HG02571 (cell line): Measurements from ENCODE around the gene LMOD1.
"Not testable (repeated sequence)": the region's sequence is repeated elsewhere in the genome, so short reads cannot be mapped to it uniquely, and the experiment has no call there.

Experiments
- ATAC-seq: cut with Tn5 transposase; IDR thresholded peaks from one replicate; pipeline ENCODE4 v1.9.1; 2021; ENCODE audit warnings: mild to moderate bottlenecking, moderate library complexity; ENCODE audit not compliant: unreplicated experiment

LMOD1 gene

DNA sequence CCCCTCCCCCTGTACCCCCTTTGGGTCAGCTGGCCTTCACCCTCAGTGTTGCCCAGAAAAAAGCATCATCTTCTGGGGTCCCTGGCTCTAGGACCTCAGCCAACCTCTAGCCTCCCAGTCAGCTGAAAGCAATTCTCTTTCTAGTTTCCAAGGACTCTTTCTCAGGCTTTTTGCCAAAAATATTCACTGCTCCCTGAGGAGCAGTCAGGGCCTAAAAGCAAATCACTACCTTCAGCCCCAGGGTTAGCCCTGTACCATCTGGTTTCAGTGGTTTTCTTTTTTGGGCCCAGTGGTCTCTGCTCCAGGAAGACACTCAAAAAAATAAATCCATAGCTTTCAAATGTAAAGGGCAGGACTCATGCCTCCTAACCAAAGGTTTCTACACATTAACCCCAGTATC is 3.1 kb upstream of the LMOD1 start:
- ATAC-seq, result no peak

DNA sequence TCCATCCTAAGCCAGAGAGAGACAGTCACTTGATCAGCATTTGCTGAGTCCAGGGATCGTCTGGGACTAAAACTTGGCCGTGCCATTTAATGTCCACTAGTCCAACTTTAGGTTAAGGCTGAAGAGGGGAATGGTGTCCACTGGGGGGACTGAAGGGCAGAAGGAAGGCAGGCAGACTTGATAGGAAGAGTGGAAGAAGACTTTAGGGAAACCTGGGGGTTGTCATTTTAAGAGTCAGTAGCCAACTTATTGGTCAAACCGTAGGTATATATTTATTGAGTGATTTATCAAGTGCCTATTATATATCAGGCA is 1.3 kb upstream of the LMOD1 start:
- no peak for ATAC-seq

DNA sequence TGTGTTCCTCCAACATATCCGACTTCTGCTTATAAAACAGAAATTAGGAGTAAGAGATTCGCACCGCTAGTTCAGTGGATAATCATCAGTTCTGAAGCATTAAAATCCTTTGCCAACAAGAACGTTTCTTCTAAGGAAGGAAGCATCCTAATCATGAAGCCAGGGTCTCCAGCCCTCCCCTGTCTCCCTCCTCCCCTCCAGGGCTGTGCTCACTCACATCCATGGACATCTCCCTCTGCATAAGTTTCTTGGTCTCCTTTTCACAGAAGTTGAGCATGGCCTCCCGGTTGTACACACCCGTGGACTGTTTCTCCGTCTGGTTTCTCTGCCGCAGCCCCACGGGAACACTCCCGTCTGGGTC is 505 bp downstream of the LMOD1 start:
- no peak for ATAC-seq

DNA sequence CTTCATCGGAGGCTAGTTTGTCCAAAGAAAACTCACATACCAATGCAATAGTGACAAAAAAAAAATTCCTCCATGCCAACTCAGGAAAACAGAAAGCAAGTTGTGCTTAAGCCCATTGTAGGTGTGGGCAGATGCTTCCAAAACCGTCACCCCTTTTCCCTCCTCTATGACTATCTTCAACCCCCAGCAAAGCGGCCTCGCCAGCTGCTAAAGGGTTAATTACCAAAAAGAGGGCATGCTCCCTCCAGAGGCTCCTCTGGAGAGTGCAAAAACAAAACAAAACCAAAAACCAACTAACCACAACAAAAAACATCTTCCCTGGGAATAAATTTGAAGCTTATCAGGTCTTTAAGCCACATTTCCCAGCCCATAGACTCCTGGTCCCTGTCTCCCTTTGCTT is 1.2 kb downstream of the LMOD1 start:
- no peak for ATAC-seq

DNA sequence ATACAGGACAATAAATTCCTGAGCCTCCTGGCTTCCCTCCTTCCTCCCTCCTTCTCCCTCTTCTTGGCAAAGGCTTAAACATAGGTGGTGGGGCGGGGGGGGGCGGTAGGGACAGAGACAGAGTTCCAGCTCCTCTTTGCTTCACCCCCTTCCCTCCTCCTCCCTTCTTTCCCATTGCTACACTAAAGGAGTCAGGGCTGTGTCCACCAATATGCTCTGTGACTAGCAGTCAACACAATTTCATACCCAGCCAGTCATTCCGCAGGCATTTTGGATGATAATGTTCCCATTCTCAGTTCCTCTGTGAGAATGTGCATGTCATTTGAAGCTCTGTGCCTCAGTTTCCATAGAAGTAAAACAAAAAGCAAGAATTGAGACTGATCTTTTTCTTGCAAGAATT is 1.7 kb downstream of the LMOD1 start:
- no peak for ATAC-seq

DNA sequence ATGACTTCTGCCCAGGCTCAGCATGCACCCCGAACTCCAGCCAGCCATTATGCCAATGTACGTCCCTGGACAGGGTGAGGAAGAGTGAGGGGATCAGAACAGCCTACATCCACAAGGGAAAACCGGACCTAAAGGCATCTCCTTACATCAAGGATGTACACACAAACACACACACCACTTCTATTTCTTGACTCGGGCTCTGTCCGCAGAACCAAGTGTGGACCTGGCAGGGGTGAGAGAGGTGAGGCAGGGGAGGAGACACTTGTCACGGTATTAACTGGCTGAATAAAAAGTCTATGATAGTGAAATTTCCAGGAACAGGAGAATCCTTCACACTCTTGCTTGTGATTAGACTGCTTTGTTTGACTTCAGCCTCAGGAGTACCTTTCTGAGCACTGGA is 2.3 kb downstream of the LMOD1 start:
- ATAC-seq, result no peak

DNA sequence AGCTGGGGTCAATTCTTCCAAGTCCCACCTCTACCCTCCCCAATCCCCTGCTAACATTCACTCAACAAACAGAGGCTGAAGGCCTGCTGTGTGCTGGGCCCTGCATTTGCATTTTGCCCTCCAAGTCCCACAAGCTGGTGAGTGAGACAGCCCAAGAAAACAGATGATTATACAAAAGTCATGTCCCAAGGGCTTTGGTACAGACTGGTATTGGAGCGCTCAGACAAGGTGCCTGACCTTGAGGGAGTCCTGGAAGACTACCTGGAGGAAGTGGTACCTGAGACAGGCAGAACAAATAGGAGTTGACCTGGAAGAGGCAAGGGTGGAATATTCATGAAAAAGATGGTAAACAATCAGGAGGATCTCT is 4.2 kb downstream of the LMOD1 start:
- ATAC-seq, result no peak

DNA sequence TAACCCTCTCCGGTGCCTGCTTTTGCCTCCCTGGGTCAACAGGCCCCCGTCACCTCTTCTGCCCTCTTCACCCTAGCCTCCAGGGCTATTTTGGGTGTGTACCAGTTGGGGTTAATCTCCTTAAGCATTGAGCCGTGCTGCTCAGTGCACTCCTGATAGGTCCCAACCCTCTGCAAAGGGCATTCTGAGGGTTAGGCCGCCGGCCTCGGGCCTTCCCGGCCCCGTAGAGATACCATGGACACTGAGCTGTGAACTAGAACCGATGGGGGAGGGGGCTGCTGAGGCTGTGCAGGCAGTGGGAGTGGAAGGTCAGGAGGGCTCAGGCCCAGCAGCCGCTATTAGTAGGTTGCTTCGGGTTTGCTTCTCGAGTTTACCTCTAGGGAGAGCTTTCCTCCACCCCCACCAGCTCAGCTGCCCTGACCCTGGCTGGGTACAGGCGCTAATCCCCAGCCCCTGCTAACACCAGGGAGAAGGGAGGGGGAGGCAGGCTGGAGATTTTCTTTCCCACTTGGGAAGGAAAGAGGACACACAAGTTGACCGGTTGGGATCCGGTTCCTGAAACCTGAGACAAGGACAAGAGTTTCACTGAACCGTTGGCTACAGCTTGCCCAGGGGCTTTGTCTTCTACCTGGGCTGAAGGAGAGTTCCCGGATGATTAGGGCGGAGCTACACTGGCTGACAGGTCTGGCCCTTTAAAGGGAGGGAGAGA is 4.8 kb downstream of the LMOD1 start:
- no peak for ATAC-seq

DNA sequence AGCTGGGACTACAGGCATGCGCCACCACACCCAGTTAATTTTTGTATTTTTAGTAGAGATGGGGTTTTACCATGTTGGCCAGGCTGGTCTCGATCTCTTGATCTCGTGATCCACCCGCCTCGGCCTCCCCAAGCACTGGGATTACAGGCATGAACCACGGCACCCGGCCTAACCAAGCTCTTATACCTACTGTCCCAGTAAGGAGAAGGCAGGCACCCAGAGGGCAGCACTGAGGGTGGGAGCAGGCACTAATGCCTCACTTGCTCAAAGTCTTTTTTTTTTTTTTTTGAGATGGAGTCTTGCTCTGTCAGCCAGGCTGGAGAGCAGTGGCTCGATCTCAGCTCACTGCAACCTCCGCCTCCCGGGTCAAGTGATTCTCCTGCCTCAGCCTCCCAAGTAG is 6.0 kb downstream of the LMOD1 start:
- not testable (repeated sequence) for ATAC-seq

DNA sequence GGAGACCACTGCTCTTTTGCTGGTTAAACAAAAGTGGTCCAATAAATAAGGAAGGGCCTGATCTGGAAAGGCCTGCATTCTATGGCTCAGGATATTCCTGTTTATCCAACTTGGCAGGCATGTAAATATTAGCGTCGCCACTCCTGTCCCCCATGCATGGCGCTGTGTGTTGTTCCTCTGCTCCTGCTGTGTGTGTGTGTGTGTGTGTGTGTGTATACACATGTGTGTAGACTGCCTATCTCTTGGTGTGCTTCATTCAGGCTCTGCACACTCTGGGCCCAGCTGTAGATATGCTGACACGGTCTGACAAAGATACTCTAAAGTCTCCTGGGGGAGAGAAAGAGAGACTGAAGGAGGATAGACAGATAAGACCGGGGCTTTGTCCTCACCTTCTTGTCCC is 6.8 kb downstream of the LMOD1 start:
- no peak for ATAC-seq

DNA sequence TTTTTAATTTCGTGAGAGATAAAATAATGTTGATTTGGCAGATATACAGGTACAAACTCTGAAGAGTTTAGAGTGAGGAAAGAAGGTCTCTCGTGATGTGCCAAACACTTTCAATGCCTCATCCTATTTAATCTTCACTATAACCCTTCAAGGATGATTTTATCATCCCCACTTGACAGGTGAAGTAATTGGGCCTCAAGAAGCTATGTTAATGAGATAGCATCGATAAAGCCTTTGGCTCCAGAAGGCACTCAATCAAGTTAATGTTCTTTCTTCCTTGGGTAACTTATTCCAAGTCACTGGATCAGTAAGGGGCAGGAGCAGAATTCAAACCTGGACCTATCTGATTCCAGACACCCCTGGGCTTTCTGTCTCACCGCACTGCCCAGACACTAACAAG is 7.2 kb downstream of the LMOD1 start:
- ATAC-seq, result no peak

DNA sequence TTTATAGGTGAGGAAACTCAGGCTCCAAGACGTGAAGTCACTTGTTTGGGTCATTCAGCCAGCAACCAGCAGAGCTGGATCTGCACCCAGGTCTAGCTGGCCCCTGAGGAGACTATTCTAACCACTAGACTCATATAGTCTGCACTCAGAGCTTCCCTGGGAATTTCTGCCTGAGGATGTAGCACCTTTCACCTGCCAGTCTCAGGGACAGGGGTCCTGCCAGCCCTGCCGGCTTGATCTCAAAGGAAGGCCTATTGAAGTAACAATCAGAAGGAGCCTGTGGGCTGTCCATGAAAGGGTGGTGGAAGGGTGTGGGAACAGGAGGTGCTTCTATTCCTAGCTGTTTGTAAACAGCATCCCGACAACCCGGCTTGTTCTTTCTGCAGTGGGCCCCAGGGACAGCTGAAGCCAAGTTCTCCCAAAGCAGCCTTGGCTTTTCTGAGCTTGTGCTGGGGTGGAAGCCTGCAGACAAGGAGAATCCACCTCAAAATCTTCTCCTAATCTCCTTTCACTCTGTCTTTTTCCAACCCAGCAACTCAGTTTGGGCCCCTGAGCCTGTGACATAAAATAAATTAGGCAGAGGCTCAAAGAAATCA is 7.8 kb downstream of the LMOD1 start:
- no peak for ATAC-seq

DNA sequence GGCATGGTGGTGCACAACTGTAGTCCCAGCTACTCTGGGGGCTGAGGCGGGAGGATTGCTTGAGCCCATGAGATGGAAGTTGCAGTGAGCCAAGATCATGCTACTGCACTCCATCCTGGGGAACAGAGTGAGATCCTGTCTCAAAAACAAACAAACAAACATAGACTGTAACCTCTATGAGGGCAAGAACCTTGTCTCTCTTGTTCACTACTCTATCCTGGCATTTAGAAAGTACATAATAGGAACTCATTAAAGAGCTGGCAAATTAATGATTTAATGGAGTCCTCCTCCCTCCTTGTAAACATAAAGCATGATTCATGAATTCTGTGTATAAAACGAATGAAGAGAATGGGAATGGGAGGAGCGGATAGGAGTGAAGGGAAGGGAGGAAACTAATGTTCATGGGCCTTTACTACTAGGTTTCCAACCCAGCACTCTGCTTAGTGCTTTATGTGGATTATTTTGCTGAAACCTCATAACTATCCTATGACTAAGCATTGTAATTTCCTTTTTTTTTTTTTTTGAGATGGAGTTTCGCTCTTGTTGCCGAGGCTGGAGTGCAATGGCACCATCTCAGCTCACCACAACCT is 8.6 kb downstream of the LMOD1 start:
- ATAC-seq, result no peak

DNA sequence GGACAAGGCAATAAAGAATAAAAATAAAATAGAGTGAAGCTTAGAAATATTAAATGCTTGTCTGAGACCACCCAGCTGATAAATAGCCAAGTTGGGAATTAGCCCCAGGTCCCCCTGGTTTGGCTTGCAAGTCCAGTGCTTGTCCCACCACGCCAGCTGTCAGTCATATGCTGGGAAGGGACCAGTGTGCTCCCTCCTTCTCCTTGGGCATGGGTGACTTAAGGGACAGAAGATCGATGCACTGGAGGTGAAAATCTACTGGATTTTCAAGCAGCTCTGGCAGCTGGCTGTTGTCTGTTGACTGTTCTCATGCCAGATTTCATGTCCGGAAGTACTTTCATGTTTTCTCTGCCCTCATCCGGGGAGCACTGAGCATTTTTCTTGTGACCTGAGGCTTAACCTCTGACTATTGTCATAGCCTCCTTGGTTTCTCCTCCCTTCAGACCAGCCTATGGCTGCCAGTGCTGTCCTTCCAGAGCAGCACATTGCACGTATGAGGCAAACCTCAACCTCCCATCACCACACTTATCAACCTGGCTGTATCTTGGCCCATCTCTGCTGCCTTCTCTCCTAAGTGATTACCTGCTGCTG is 12.4 kb downstream of the LMOD1 start:
- ATAC-seq, result no peak

DNA sequence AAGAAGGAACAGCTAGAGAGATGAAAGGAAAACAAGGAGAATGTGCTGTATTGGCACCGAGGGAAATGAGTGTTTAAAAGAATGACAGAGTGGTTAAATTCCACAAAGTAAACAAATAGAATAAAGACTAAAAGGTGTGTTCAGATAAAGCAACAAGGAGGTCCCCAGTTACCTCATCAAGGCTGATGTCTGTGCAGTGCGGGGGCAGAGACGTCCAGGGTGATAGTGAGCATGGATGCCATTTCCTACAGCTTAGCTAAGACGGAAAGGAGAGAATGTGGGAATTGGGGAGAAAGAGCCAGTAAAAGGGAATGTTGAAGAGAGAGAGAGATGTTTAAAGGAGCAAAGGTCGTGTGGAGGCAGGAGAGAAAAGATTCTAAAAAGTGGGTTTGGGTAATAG is 15.5 kb downstream of the LMOD1 start:
- no peak for ATAC-seq

DNA sequence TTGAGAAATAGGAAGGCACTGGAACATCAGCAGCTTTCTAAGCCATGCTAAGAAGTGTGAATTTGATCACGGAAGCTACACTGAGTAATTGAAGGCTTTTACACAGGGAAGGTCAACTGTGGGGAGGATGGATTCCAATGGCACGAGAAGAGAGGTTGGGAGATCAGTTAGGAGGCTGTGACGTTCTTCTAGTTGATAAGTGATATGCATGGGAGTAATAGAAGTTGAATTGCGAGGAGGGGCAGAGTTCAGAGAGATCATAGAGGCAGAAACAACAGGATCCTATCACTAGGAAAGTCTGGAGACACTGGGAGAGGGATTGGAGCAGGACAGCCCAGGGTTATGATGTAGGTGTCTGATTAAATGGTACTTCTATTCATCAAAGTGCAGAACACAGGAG is 16.2 kb downstream of the LMOD1 start:
- ATAC-seq, result no peak

DNA sequence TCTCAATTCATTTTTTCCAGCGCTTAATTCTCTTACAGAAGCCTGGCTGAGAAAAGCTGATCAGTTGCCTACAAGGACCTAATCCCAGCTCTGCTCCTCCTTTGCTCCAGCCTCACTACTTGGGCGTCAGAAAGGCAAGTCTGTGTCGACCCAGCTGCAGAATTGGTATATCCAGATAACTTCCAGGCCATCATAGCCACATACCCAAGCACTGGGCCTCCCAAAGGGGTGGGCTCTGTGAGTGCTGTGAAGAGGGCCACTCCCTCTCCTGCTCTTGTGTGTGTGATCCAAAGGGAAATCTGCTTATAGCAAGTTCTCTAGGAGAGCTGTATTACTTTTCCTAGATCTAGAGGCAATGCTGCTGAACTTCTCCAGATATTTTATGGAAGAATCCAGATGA is 18.1 kb downstream of the LMOD1 start:
- ATAC-seq, result no peak

DNA sequence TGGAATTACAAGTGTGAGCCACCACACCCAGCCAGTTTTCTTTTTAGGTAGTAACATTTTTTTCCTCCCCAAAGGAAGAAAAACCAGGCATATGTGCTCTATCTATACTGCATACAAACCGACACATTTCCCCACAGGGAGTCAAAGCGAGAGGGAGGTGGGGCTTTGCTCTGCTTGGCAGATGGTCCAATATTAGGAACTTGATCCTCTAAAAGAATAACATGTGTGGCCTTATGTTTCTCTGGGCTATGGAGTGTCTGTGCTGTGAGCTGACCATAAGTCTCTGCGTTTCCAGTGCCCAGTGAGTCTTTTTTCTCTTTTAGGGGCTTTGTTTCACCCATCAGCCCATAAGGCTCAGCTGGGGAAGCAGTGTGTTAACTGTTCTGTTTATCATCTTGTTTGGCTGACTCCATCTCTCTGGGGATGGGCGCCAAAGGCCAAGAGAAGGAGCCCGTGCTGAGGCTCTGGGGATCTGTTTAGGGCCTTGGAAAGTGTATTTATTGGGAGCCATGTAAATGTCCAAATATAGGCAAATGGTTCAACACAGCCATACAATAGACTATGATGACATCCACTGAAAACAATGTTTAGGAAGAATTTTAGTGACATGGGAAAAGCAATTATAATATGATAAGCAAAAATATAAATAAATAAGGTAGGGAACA is 20.2 kb downstream of the LMOD1 start:
- no peak for ATAC-seq

DNA sequence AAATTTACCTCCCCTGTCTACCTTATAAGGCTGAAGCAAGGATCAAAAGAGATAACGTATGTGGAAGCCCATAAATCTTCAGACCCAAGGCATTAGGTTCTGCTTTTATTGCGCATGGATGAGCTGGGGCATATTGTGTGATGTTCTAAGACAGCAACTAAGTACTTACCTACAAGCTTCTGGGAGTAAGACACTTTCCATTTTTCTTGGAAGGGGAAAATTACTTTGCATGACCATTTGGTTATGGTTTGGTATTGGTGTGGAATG is 21.1 kb downstream of the LMOD1 start:
- ATAC-seq, result no peak

DNA sequence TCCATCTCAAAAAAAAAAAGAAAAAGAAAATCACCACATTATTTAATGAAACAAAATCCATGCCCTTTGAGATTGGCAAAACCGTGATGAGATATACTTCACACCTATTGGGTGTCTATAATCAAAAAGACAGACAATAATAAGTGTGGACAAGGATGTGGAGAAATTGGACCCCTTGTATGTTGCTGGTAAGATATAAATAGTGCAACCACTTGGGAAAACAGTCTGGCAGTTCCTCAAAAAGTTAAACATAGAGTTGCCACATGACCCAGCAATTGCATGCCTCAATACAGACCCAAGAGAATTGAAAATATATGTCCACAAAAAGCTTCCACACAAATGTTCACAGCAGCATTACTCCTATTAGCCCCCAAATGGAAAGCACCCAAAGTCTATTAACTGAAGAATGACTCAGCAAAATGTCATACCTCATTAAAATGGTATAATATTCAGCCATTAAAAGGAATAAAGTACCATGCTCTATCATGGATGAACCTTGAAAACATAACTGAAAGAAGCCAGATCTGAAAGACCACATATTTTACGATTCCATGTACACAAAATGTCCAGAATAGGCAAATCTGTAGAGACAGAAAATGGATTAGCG is 24.3 kb downstream of the LMOD1 start:
- ATAC-seq, result no peak

DNA sequence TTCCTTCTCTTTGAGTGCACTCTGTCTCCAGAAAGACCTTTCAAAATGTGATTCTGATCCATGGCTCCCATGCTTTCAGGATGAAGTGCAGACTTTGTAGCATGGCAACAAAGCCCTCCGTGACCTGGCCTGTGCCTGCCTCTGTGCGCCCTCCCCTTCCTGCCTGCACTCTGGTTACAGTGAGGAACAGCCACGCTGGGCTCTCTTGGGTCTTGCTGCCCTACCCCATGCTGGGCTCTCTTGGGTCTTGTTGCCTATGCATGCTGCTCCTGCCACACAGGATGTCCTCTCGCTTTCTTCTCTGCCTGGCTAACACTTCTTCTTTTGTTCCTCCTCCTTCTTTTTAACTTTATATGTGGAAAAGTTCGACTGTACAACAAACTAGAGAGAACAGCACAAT is 28.0 kb downstream of the LMOD1 start:
- no peak for ATAC-seq
